ENCODE data around the gene GADD45B. TPM values are rescaled to one million over a fixed set of nuclear protein-coding genes. Genes with fewer than 3 reads are reported as not detected.
"Not testable (repeated sequence)": the region's sequence is repeated elsewhere in the genome, so short reads cannot be mapped to it uniquely, and the experiment has no call there.

The GADD45B gene
- total RNA-seq, 6 experiments from 2014 or later, result 35.5 to 55.7 (median 39.1) TPM

GRCh38 chr19:2490659-2491058 is 14.7 kb downstream of the GADD45B start:
- H3K4me1 Mint-ChIP-seq (ENCODE audit: low read depth), result peaks cover 49% of the 10 kb centered on the region
- H3K9me3 Mint-ChIP-seq, result no peaks in the 10 kb centered on the region
- H3K4me3 Mint-ChIP-seq, result no peak overlapping the region
- no peak for TF ChIP-seq CTCF (IDR thresholded peaks at IDR 0.05)
- no peak for DNase-seq
- peak overlapping the region; percentile 26; the same call in 1 of the 2 replicates for H3K27ac Mint-ChIP-seq
- peaks cover 5% of the 10 kb centered on the region for H3K27me3 Mint-ChIP-seq (ENCODE audit: insufficient read depth)
- no peaks in the 10 kb centered on the region for H3K36me3 Mint-ChIP-seq (ENCODE audit: low read depth)

DNA sequence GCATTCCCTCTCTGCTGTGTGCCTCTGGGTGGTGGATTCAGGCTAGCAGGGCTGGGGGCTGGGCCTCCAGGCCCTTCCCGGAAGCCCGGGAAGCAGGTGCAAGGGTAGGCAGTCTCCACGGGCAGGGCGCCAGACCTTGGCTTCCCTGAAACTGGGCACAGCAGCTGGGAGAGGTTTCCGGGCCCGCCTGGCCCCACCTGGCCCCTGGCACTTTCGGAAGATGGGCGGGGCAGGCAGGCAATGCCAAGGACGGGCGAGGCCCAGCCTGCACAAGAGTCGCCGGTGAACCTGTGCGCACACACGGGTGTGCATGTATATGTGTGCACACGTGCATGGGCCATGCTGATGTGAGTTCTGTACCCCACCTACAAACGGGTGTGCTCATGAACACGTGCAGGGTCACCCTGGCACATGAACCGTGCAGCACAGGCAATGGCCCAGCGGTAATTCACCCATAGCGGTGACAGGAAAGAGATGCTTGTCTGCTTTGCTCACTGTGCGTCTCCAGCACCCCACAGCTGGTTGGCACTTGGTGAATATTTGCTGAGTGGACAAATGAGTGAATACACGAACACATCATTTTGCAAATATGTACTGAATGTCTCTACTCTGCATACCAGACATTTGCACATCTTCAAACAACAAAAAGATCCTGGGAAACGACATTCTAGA is 15.3 kb downstream of the GADD45B start:
- no peak for TF ChIP-seq CTCF (IDR thresholded peaks at IDR 0.05)
- peaks cover 55% of the 10 kb centered on the region for H3K4me1 Mint-ChIP-seq (ENCODE audit: low read depth)
- H3K27ac Mint-ChIP-seq, result peak overlapping the region; percentile 85
- peak; percentile 85 for DNase-seq
- H3K27me3 Mint-ChIP-seq (ENCODE audit: insufficient read depth), result peaks cover 5% of the 10 kb centered on the region
- H3K9me3 Mint-ChIP-seq, result no peaks in the 10 kb centered on the region
- H3K36me3 Mint-ChIP-seq (ENCODE audit: low read depth), result no peaks in the 10 kb centered on the region
- peak overlapping the region; percentile 75 for H3K4me3 Mint-ChIP-seq

DNA sequence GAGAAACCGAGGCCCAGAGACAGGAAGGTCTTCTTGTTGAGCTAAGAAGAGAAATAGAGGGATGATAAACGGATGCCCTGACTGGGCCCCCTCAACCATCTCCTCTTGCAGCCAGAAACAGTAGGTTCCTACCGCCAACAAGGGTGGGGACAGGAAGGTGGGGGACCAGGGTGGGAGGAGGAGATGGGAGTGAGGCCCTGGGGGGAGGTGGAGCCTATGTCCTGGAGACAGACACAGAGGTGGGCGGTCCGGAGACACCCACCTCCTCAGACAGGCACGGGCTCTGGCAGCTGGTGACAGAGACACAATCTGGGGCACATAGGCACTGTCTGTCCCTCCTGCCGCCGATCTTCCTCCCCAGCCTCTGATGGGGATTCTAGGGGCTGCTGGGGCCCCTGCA is 16.9 kb downstream of the GADD45B start:
- TF ChIP-seq CTCF (IDR thresholded peaks at IDR 0.05), result no peak
- no peak overlapping the region for H3K27ac Mint-ChIP-seq
- H3K27me3 Mint-ChIP-seq (ENCODE audit: insufficient read depth), result peaks cover 5% of the 10 kb centered on the region
- H3K9me3 Mint-ChIP-seq, result no peaks in the 10 kb centered on the region
- H3K4me3 Mint-ChIP-seq, result no peak overlapping the region
- H3K36me3 Mint-ChIP-seq (ENCODE audit: low read depth), result no peaks in the 10 kb centered on the region
- DNase-seq, result no peak
- peaks cover 57% of the 10 kb centered on the region for H3K4me1 Mint-ChIP-seq (ENCODE audit: low read depth)

DNA sequence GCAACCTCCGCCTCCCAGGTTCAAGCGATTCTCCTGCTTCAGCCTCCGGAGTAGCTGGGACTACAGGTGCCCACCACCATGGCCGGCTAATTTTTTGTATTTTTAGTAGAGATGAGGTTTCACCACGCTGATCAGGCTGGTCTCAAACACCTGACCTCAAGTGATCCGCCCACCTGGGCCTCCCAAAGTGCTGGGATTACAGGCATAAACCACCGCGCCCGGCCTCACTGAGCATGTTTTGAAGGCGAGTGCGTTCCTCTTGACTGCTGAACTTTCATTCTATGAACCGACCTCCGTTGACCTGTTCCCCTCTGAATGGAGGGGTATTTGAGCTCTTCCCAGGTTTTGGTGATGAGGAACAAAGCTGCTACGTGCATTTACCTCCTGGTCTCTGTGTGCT is 17.5 kb downstream of the GADD45B start:
- peak overlapping the region; percentile 83 for H3K4me3 Mint-ChIP-seq
- H3K4me1 Mint-ChIP-seq (ENCODE audit: low read depth), result peaks cover 56% of the 10 kb centered on the region
- not testable (repeated sequence) for H3K36me3 Mint-ChIP-seq (ENCODE audit: low read depth); DNase-seq; H3K27me3 Mint-ChIP-seq (ENCODE audit: insufficient read depth); H3K9me3 Mint-ChIP-seq
- H3K27ac Mint-ChIP-seq, result peak overlapping the region; percentile 79

- peak overlapping the region; percentile 79 for H3K27ac Mint-ChIP-seq
- H3K27me3 Mint-ChIP-seq (ENCODE audit: insufficient read depth), result peaks cover under 1% of the 10 kb centered on the region; the same call in 1 of the 2 replicates
- no peaks in the 10 kb centered on the region for H3K9me3 Mint-ChIP-seq
- peak; percentile 92 for DNase-seq
- peak overlapping the region; percentile 83 for H3K4me3 Mint-ChIP-seq
- H3K36me3 Mint-ChIP-seq (ENCODE audit: low read depth), result no peaks in the 10 kb centered on the region
- TF ChIP-seq CTCF (IDR thresholded peaks at IDR 0.05), result no peak
- peaks cover 54% of the 10 kb centered on the region for H3K4me1 Mint-ChIP-seq (ENCODE audit: low read depth)
These were observed 18.1 kb downstream of the GADD45B start for GRCh38 chr19:2494084-2494446.

DNA sequence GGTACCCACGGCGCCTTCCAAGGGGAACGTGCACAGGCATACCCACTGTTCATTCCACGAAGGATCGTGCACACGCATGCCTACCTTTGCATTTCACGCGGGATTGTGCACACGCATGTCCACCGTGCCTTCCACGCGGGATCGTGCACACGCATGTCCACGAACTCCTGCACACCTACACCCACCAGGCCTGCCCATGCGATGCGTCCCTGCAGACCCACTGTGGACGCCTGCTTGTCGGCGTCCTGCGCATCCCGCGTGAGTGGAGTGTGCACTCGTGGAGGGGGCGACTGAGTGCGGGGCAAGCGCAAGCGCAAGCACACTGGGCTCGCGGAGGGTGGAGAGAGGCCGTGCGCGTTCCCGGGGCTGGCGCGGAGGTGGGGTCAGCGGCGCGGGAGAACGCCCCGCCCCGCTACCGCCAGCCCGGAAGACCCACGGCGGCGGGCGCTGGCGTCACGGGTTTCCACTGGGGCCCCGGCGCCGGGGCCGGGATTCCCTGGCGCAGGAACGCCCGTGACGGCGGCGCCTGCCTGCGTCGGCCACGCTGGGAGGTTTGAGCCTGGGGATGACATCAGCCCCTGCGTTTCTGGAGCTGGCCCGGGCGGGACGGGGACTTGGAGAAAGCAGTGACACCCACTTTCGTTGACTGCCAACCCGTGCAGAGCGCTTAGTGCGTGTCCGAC is 18.7 kb downstream of the GADD45B start:
- Mint-ChIP-seq H3K36me3 (ENCODE audit: low read depth) (no peaks in the 10 kb centered on the region), H3K4me3 (peak overlapping the region; percentile 83), H3K27me3 (ENCODE audit: insufficient read depth) (peaks cover 1% of the 10 kb centered on the region; the same call in 1 of the 2 replicates), H3K9me3 (no peaks in the 10 kb centered on the region), H3K4me1 (ENCODE audit: low read depth) (peaks cover 56% of the 10 kb centered on the region), H3K27ac (peak overlapping the region; percentile 79)
- DNase-seq, result peak; percentile 80
- no peak for TF ChIP-seq CTCF (IDR thresholded peaks at IDR 0.05)

All from HFFc6 (cell line).